ENCODE measurements around the gene TTC27.

- TF ChIP-seq CTCF (conservative IDR thresholded peaks at IDR 0.05; ENCODE audit: low read length) (no peak), EZH2phosphoT487 (IDR thresholded peaks at IDR 0.05; ENCODE audit: borderline replicate concordance, low read depth, low read length) (no peak)
These were observed 84.2 kb downstream of the TTC27 start for GRCh38 chr2:32711908-32712501.

Data from OCI-LY7 (cell line).